ENCODE measurements around the gene EEF1AKMT4. TPM values are rescaled to one million over a fixed set of nuclear protein-coding genes. Genes with fewer than 3 reads are reported as not detected.
A peak's percentile ranks its signal among the peaks of the same experiment; 100 is the strongest.
"Not testable (repeated sequence)": the region's sequence is repeated elsewhere in the genome, so short reads cannot be mapped to it uniquely, and the experiment has no call there.

EEF1AKMT4 gene
- total RNA-seq, 1 experiment from 2014 or later = 2.9 TPM

- DNase-seq (ENCODE audit: low read depth) = no peak
Measured at GRCh38 chr3:184259878-184260723, 10.6 kb downstream of the EEF1AKMT4 start.

- no peak for DNase-seq (ENCODE audit: low read depth)
Measured at GRCh38 chr3:184260724-184261269, 11.3 kb downstream of the EEF1AKMT4 start.

- DNase-seq (ENCODE audit: low read depth) = peak; percentile 73
Measured at GRCh38 chr3:184261270-184261853, 11.9 kb downstream of the EEF1AKMT4 start, which contains the start of gene CAMK2N2. CAMK2N2 (minus strand) TSS chr3:184261553; CDS start chr3:184261285, 268 bp downstream.

GRCh38 chr3:184261854-184262763 lies 12.6 kb downstream of the EEF1AKMT4 start:
- DNase-seq (ENCODE audit: low read depth) = peak; percentile 49

GRCh38 chr3:184262764-184263179 lies 13.3 kb downstream of the EEF1AKMT4 start:
- no peak for DNase-seq (ENCODE audit: low read depth)

- DNase-seq (ENCODE audit: low read depth) = not testable (repeated sequence)
Measured at GRCh38 chr3:184267249-184267648, 17.8 kb downstream of the EEF1AKMT4 start.

- DNase-seq (ENCODE audit: low read depth) = no peak
Measured at GRCh38 chr3:184272269-184272668, 22.8 kb downstream of the EEF1AKMT4 start.

GRCh38 chr3:184275381-184275701 lies 25.9 kb downstream of the EEF1AKMT4 start:
- DNase-seq (ENCODE audit: low read depth) = no peak

GRCh38 chr3:184275961-184276910 lies 26.8 kb downstream of the EEF1AKMT4 start, which contains the start of gene ECE2:
ECE2 (plus strand) TSS chr3:184276022; CDS start chr3:184276154, 132 bp downstream.
- DNase-seq (ENCODE audit: low read depth) = no peak

- DNase-seq (ENCODE audit: low read depth) = no peak
Measured at GRCh38 chr3:184277366-184277765, 27.9 kb downstream of the EEF1AKMT4 start.

GRCh38 chr3:184282941-184283340 lies 33.5 kb downstream of the EEF1AKMT4 start:
- DNase-seq (ENCODE audit: low read depth) = peak; percentile 30

- DNase-seq (ENCODE audit: low read depth) = no peak
Measured at GRCh38 chr3:184283681-184284080, 34.2 kb downstream of the EEF1AKMT4 start.

GRCh38 chr3:184284696-184285095 lies 35.2 kb downstream of the EEF1AKMT4 start:
- DNase-seq (ENCODE audit: low read depth) = peak; percentile 66

- DNase-seq (ENCODE audit: low read depth) = peak; percentile 54
Measured at GRCh38 chr3:184289426-184289938, 40.0 kb downstream of the EEF1AKMT4 start.

- no peak for DNase-seq (ENCODE audit: low read depth)
Measured at GRCh38 chr3:184290331-184290730, 40.9 kb downstream of the EEF1AKMT4 start.

- DNase-seq (ENCODE audit: low read depth) = no peak
Measured at GRCh38 chr3:184291044-184291737, 41.7 kb downstream of the EEF1AKMT4 start.

- DNase-seq (ENCODE audit: low read depth) = no peak
Measured at GRCh38 chr3:184291738-184292445, 42.4 kb downstream of the EEF1AKMT4 start.

GRCh38 chr3:184295771-184296170 lies 46.3 kb downstream of the EEF1AKMT4 start:
- DNase-seq (ENCODE audit: low read depth) = no peak

- DNase-seq (ENCODE audit: low read depth) = no peak
Measured at GRCh38 chr3:184296616-184297015, 47.1 kb downstream of the EEF1AKMT4 start.

Measured in LHCN-M2 (cell line).